IMR-90 (cell line): ENCODE results near the gene PRELID3B. TPM values are rescaled to one million over a fixed set of nuclear protein-coding genes. Genes with fewer than 3 reads are reported as not detected.

ENCODE experiments used
- ATAC-seq: fragments of 200-7000 bp; cut with Tn5 transposase; 2 replicates; pipeline ENCODE4 v1.9.1; 2020; ENCODE audit warnings: low read depth, mild to moderate bottlenecking, moderate library complexity
- BruUV-seq: library from RNA; stranded (reverse); fragments of 400-500 nt; replicated peaks from 2 replicates; lab custom pipeline; 2021; lab: Mats Ljungman, UMichigan
- CTCF ChIA-PET: fragments of 300-600 bp; formaldehyde crosslinking; extraction: SDS; loops from one replicate; lab custom pipeline; 2021; ENCODE audit warnings: antibody characterized with exemption; lab: Yijun Ruan, JAX
- POLR2A ChIA-PET: fragments of 300-600 bp; sonication (Branson Sonifier 250); formaldehyde crosslinking; loops from one replicate; lab custom pipeline; 2022; ENCODE audit warnings: antibody characterized with exemption; ENCODE audit not compliant: unreplicated experiment; lab: Charles Lee
- DNase-seq: peaks from one replicate; pipeline ENCODE4 v3.0.0; 2013
- H2AFZ ChIP-seq: replicated peaks from 2 replicates; pipeline ENCODE3; 2013; ENCODE audit warnings: low read length, mild to moderate bottlenecking; ENCODE audit not compliant: poor library complexity
- H2AK5ac ChIP-seq: 2 replicates; pipeline ENCODE4 v1.6.1; 2013; ENCODE audit warnings: low read depth, low read length, inconsistent platforms
- H2AK9ac ChIP-seq: replicated peaks from 2 replicates; pipeline ENCODE3; 2013; ENCODE audit warnings: mild to moderate bottlenecking, low read depth, low read length, moderate library complexity; ENCODE audit not compliant: poor library complexity
- H2BK120ac ChIP-seq: 2 replicates; pipeline ENCODE4 v1.6.1; 2013; ENCODE audit warnings: low read depth, low read length, inconsistent platforms
- H2BK15ac ChIP-seq: 3 replicates; pipeline ENCODE4 v1.6.1; 2013; ENCODE audit warnings: low read depth, low read length, inconsistent platforms
- H2BK20ac ChIP-seq: 2 replicates; pipeline ENCODE4 v1.6.1; 2013; ENCODE audit warnings: low read depth, mild to moderate bottlenecking, inconsistent platforms, low read length, moderate library complexity
- H2BK5ac ChIP-seq: 2 replicates; pipeline ENCODE4 v1.6.1; 2013; ENCODE audit warnings: mild to moderate bottlenecking, low read depth, low read length, inconsistent platforms; ENCODE audit not compliant: poor library complexity, severe bottlenecking
- H3K14ac ChIP-seq: replicated peaks from 2 replicates; pipeline ENCODE4 v1.6.1; 2013; ENCODE audit warnings: low read depth, low read length, inconsistent platforms
- H3K18ac ChIP-seq: 2 replicates; pipeline ENCODE4 v1.6.1; 2013; ENCODE audit warnings: low read depth, low read length, control low read depth
- H3K23ac ChIP-seq: 2 replicates; pipeline ENCODE4 v1.6.1; 2013; ENCODE audit warnings: low read depth, low read length, inconsistent platforms
- H3K27ac ChIP-seq: 2 replicates; pipeline ENCODE4 v1.5.1; 2013; ENCODE audit warnings: mild to moderate bottlenecking, control low read depth, low read length; ENCODE audit not compliant: insufficient read depth
- H3K27me3 ChIP-seq: 2 replicates; pipeline ENCODE4 v1.6.1; 2013; ENCODE audit warnings: low read length; ENCODE audit not compliant: control insufficient read depth, insufficient read depth
- H3K36me3 ChIP-seq: 2 replicates; pipeline ENCODE4 v1.6.1; 2013; ENCODE audit warnings: low read length, mixed read lengths; ENCODE audit not compliant: control insufficient read depth, insufficient read depth
- H3K4ac ChIP-seq: 2 replicates; pipeline ENCODE4 v1.6.1; 2013; ENCODE audit warnings: low read depth, low read length, inconsistent platforms
- H3K4me1 ChIP-seq: 2 replicates; pipeline ENCODE4 v1.6.1; 2013; ENCODE audit warnings: low read length, mixed read lengths; ENCODE audit not compliant: control insufficient read depth, insufficient read depth
- H3K4me2 ChIP-seq: 2 replicates; pipeline ENCODE4 v1.6.1; 2013; ENCODE audit warnings: low read depth, mild to moderate bottlenecking, control low read depth, low read length, moderate library complexity
- H3K4me3 ChIP-seq: 2 replicates; pipeline ENCODE4 v1.5.1; 2013; ENCODE audit warnings: low read depth, mild to moderate bottlenecking, control low read depth, low read length, moderate library complexity; ENCODE audit not compliant: insufficient read depth
- H3K56ac ChIP-seq: 2 replicates; pipeline ENCODE4 v1.6.1; 2013; ENCODE audit warnings: low read length, inconsistent platforms; ENCODE audit not compliant: insufficient read depth; ENCODE audit errors: extremely low read depth
- H3K79me1 ChIP-seq, 2 experiments: 2 replicates each; pipeline ENCODE4 v1.6.1; 2013; ENCODE audit warnings: low read length in 2 of 2, inconsistent platforms in 1 of 2, low read depth in 1 of 2
- H3K9ac ChIP-seq: 2 replicates; pipeline ENCODE4 v1.6.1; 2013; ENCODE audit warnings: low read depth, low read length, control low read depth
- H3K9me1 ChIP-seq: 2 replicates; pipeline ENCODE4 v1.6.1; 2013; ENCODE audit warnings: low read length, inconsistent platforms; ENCODE audit not compliant: insufficient read depth
- H3K9me3 ChIP-seq: 2 replicates; pipeline ENCODE4 v1.6.1; 2013; ENCODE audit warnings: low read length; ENCODE audit not compliant: control insufficient read depth, insufficient read depth
- H4K20me1 ChIP-seq: 2 replicates; pipeline ENCODE4 v1.6.1; 2013; ENCODE audit warnings: low read length, inconsistent platforms; ENCODE audit not compliant: insufficient read depth
- H4K5ac ChIP-seq: 2 replicates; pipeline ENCODE4 v1.6.1; 2013; ENCODE audit warnings: mild to moderate bottlenecking, low read depth, low read length, control low read depth
- H4K8ac ChIP-seq, 2 experiments: 2 replicates each; pipeline ENCODE4 v1.6.1; 2013; ENCODE audit warnings: low read depth in 2 of 2, low read length in 2 of 2, control low read depth in 1 of 2, inconsistent platforms in 1 of 2
- H4K91ac ChIP-seq: 2 replicates; pipeline ENCODE4 v1.6.1; 2013; ENCODE audit warnings: low read depth, low read length, inconsistent platforms; ENCODE audit not compliant: insufficient read depth
- CEBPB ChIP-seq: IDR thresholded peaks from 2 replicates; pipeline ENCODE4 v1.6.1; 2012; ENCODE audit warnings: low read depth, low read length, improper control_type of control experiment
- FOS ChIP-seq: fragments of 150-350 bp; IDR thresholded peaks from 2 replicates; pipeline ENCODE4 v1.6.1; 2016; ENCODE audit warnings: low read depth, low read length
- MAZ ChIP-seq: IDR thresholded peaks from 2 replicates; pipeline ENCODE4 v1.6.1; 2012; ENCODE audit warnings: low read depth, mild to moderate bottlenecking, low read length, improper control_type of control experiment, moderate library complexity, borderline replicate concordance
- NFE2L2 ChIP-seq: fragments of 150-350 bp; IDR thresholded peaks from 2 replicates; pipeline ENCODE4 v1.6.1; 2016; ENCODE audit warnings: low read depth, mild to moderate bottlenecking, low read length
- RAD21 ChIP-seq: IDR thresholded peaks from 2 replicates; pipeline ENCODE4 v1.6.1; 2012; ENCODE audit warnings: low read length, improper control_type of control experiment
- RCOR1 ChIP-seq: IDR thresholded peaks from 2 replicates; pipeline ENCODE4 v1.6.1; 2012; ENCODE audit warnings: mild to moderate bottlenecking, low read length, improper control_type of control experiment; ENCODE audit not compliant: insufficient replicate concordance
- RFX5 ChIP-seq: IDR thresholded peaks from 2 replicates; pipeline ENCODE4 v1.8.0; 2012; ENCODE audit warnings: low read depth, mild to moderate bottlenecking, low read length, moderate library complexity
- WGBS, 2 experiments: methylation state at CpG; one replicate each; pipeline versions ENCODE4 v1.1.5 to v1.1.7; 2013; ENCODE audit warnings: missing lambda C conversion rate in 2 of 2; ENCODE audit not compliant: insufficient read length in 1 of 2; ENCODE audit errors: extremely low coverage in 2 of 2; 5-methylcytosine and 5-hydroxymethylcytosine counted together
- dilution Hi-C: fragments of 300-500 bp; cut with HindIII; formaldehyde crosslinking; loops from one replicate; pipeline ENCODE4 v1.14.3; 2018; ENCODE audit warnings: low sequenced_read_pairs; ENCODE audit not compliant: unreplicated experiment
- in situ Hi-C: fragments of 300-500 bp; cut with MboI; formaldehyde crosslinking; loops from 3 replicates; pipeline ENCODE4 v1.14.3; 2019; ENCODE audit warnings: low sequenced_read_pairs, inconsistent platforms, mixed read lengths
- intact Hi-C: fragments of 100-400 bp; cut with micrococcal nuclease; formaldehyde crosslinking; loops from 2 replicates; pipeline ENCODE4 v1.10.0; 2022
- polyA plus RNA-seq, 3 experiments: library from polyadenylated mRNA; depleted of rRNA; stranded (reverse); fragments of >200 nt; gene quantifications; 2 replicates each; pipeline ENCODE4 v1.2.3, GENCODE V29; 2012; ENCODE audit warnings: low replicate concordance in 1 of 3
- total RNA-seq: library from RNA; depleted of rRNA; stranded (reverse); fragments of >200 nt; gene quantifications from 2 replicates; pipeline ENCODE4 v1.2.3, GENCODE V29; 2012
- TF ChIP-seq, protein P1 (sequence below): conservative IDR thresholded peaks from 2 replicates; pipeline ENCODE4 v1.5.1; 2012; ENCODE audit warnings: mild to moderate bottlenecking, low read depth, low read length, improper control_type of control experiment
- TF ChIP-seq, protein P2 (sequence below): fragments of 150-350 bp; IDR thresholded peaks from 2 replicates; pipeline ENCODE4 v1.6.1; 2016; ENCODE audit warnings: low read depth, mild to moderate bottlenecking, low read length, moderate library complexity, borderline replicate concordance
- TF ChIP-seq, protein P3 (sequence below): fragments of 150-350 bp; IDR thresholded peaks from 2 replicates; pipeline ENCODE4 v1.6.1; 2017; ENCODE audit warnings: mild to moderate bottlenecking, antibody characterized with exemption, low read length, low read depth

The PRELID3B gene
- total and polyA plus RNA-seq, 2 of the 4 experiments (the other 2 are of a cell fraction): 24.8 to 41.9 TPM

DNA sequence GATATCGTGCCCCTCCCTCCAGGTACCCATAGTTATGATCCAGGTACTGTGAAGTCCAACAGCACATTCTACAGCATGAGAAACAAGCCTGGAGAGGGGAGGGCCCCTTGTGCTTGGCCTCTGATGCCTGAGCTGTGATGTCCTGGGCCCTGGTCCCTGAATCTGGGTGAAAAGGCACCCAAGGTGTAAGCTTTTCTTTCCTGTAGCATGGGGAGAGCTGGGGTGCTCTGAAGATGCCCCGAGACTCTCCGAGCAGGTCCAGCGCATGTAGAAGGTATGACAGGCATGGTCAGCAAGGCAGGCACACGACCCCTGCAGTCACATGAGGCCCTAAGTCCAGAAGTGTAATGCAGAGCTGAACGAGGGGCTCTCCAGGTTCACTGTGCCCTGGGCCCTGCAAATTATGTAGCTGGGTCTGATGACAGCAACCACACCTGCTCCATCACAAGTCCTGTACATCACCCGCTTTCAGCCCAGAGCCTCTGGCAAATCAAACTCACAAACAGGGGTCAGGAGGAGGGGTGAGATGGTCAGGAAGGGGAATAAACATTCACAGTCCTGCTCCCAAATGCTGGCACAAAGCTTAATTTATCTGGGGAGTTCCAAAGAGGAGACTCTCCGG lies 33.8 kb downstream of the PRELID3B start:
- no peak for ATAC-seq
- H2AK5ac ChIP-seq: 0 out of 2 replicates have a peak overlapping the region, but pooled peaks have one; percentile 3
- POLR2A ChIA-PET: interaction anchor here (0.6 kb wide), 1 partner anchor 18 kb away, joined by 4 read pairs; no protein-coding TSS in a partner anchor
- H3K9me1 ChIP-seq: peaks cover 16% of the 10 kb centered on the region
- H2AFZ ChIP-seq: no peak overlapping the region
- H4K5ac ChIP-seq: no peak overlapping the region
- DNase-seq: no peak
- no peak overlapping the region for H4K8ac ChIP-seq
- H3K4me3 ChIP-seq: no peak overlapping the region
- H3K56ac ChIP-seq: no peak overlapping the region
- H3K4me1 ChIP-seq: peaks cover 20% of the 10 kb centered on the region
- no peak overlapping the region for H3K23ac ChIP-seq
- dilution Hi-C loops: no loop called here
- H3K18ac ChIP-seq: no peak overlapping the region
- H2BK120ac ChIP-seq: no peak overlapping the region
- H3K4me2 ChIP-seq: no peak overlapping the region
- H3K9ac ChIP-seq: no peak overlapping the region
- no peak overlapping the region for H3K27ac ChIP-seq
- H3K14ac ChIP-seq: no peak overlapping the region
- peaks cover 10 to 26% of the 10 kb centered on the region in 2 experiments; a peak in 2 of 4 replicates for H3K79me1 ChIP-seq
- H2BK20ac ChIP-seq: no peak overlapping the region
- no peaks in the 10 kb centered on the region for H3K27me3 ChIP-seq
- no peaks in the 10 kb centered on the region for H3K9me3 ChIP-seq
- CTCF ChIA-PET: no interaction called here
- H4K20me1 ChIP-seq: no peaks in the 10 kb centered on the region
- H2BK5ac ChIP-seq: no peak overlapping the region
- TF ChIP-seq, protein P1, sequence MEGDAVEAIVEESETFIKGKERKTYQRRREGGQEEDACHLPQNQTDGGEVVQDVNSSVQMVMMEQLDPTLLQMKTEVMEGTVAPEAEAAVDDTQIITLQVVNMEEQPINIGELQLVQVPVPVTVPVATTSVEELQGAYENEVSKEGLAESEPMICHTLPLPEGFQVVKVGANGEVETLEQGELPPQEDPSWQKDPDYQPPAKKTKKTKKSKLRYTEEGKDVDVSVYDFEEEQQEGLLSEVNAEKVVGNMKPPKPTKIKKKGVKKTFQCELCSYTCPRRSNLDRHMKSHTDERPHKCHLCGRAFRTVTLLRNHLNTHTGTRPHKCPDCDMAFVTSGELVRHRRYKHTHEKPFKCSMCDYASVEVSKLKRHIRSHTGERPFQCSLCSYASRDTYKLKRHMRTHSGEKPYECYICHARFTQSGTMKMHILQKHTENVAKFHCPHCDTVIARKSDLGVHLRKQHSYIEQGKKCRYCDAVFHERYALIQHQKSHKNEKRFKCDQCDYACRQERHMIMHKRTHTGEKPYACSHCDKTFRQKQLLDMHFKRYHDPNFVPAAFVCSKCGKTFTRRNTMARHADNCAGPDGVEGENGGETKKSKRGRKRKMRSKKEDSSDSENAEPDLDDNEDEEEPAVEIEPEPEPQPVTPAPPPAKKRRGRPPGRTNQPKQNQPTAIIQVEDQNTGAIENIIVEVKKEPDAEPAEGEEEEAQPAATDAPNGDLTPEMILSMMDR: no peak
- TF ChIP-seq, protein P2, sequence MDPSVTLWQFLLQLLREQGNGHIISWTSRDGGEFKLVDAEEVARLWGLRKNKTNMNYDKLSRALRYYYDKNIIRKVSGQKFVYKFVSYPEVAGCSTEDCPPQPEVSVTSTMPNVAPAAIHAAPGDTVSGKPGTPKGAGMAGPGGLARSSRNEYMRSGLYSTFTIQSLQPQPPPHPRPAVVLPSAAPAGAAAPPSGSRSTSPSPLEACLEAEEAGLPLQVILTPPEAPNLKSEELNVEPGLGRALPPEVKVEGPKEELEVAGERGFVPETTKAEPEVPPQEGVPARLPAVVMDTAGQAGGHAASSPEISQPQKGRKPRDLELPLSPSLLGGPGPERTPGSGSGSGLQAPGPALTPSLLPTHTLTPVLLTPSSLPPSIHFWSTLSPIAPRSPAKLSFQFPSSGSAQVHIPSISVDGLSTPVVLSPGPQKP: no peak
- TF ChIP-seq RFX5 (no peak), CEBPB (no peak), NFE2L2 (no peak), RCOR1 (no peak), RAD21 (no peak), MAZ (no peak), FOS (no peak)
- TF ChIP-seq, protein P3, sequence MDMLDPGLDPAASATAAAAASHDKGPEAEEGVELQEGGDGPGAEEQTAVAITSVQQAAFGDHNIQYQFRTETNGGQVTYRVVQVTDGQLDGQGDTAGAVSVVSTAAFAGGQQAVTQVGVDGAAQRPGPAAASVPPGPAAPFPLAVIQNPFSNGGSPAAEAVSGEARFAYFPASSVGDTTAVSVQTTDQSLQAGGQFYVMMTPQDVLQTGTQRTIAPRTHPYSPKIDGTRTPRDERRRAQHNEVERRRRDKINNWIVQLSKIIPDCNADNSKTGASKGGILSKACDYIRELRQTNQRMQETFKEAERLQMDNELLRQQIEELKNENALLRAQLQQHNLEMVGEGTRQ: no peak
- no TSS peak for BruUV-seq
- H3K36me3 ChIP-seq: no peaks in the 10 kb centered on the region
- intact Hi-C loops: no loop called here
- no peak overlapping the region for H3K4ac ChIP-seq
- H4K91ac ChIP-seq: no peak overlapping the region
- no peak overlapping the region for H2BK15ac ChIP-seq
- H2AK9ac ChIP-seq: no peak overlapping the region
- 40% methylated on average over 1 of the region's 8 CpGs; no CpG with 5 or more reads in 1 of the 2 experiments for WGBS, 2 experiments
- in situ Hi-C loops: no loop called here
